H9 (cell line): ENCODE measurements around the gene SEMA6A. TPM values are rescaled to one million over a fixed set of nuclear protein-coding genes. Genes with fewer than 3 reads are reported as not detected.

Experiments used
- DNase-seq: peaks from one replicate; pipeline ENCODE4 v3.0.0-alpha.2; 2017
- H2AFZ ChIP-seq: one replicate; pipeline ENCODE4 v1.6.1; 2013; ENCODE audit warnings: mild to moderate bottlenecking, low read length, control low read depth, moderate library complexity
- H2AK5ac ChIP-seq: 2 replicates; pipeline ENCODE4 v1.6.1; 2013; ENCODE audit warnings: low read length, control low read depth, mixed read lengths; ENCODE audit not compliant: insufficient read length
- H2BK120ac ChIP-seq: one replicate; pipeline ENCODE4 v1.6.1; 2013; ENCODE audit warnings: low read depth, mild to moderate bottlenecking, low read length, control low read depth, inconsistent platforms; ENCODE audit not compliant: poor library complexity, severe bottlenecking
- H2BK12ac ChIP-seq: 2 replicates; pipeline ENCODE4 v1.6.1; 2013; ENCODE audit warnings: low read length, control low read depth, mixed read lengths, low read depth; ENCODE audit not compliant: insufficient read length
- H2BK15ac ChIP-seq: 2 replicates; pipeline ENCODE4 v1.6.1; 2013; ENCODE audit warnings: low read depth, low read length, control low read depth
- H2BK20ac ChIP-seq: one replicate; pipeline ENCODE4 v1.6.1; 2013; ENCODE audit warnings: low read depth, mild to moderate bottlenecking, low read length, control low read depth, inconsistent platforms; ENCODE audit not compliant: poor library complexity, severe bottlenecking
- H2BK5ac ChIP-seq: 2 replicates; pipeline ENCODE4 v1.6.1; 2013; ENCODE audit warnings: low read length, control low read depth, mixed read lengths; ENCODE audit not compliant: insufficient read length
- H3K14ac ChIP-seq: 2 replicates; pipeline ENCODE4 v1.6.1; 2013; ENCODE audit warnings: low read length, control low read depth; ENCODE audit not compliant: insufficient read depth
- H3K18ac ChIP-seq: 2 replicates; pipeline ENCODE4 v1.6.1; 2013; ENCODE audit warnings: low read depth, mild to moderate bottlenecking, mixed read lengths, low read length, control low read depth; ENCODE audit not compliant: insufficient read length
- H3K23ac ChIP-seq: 2 replicates; pipeline ENCODE4 v1.6.1; 2013; ENCODE audit warnings: low read length, control low read depth, mixed read lengths, low read depth; ENCODE audit not compliant: insufficient read length
- H3K23me2 ChIP-seq: 2 replicates; pipeline ENCODE4 v1.6.1; 2013; ENCODE audit warnings: low read depth, mild to moderate bottlenecking, mixed read lengths, low read length, control low read depth; ENCODE audit not compliant: insufficient read length, poor library complexity, severe bottlenecking
- H3K27ac ChIP-seq: 2 replicates; pipeline ENCODE4 v1.5.1; 2013; ENCODE audit warnings: low read length, control low read depth, mixed read lengths, low read depth; ENCODE audit not compliant: insufficient read length
- H3K27me3 ChIP-seq: 2 replicates; pipeline ENCODE4 v1.6.1; 2013; ENCODE audit warnings: low read length, control low read depth, inconsistent platforms; ENCODE audit not compliant: insufficient read depth
- H3K4ac ChIP-seq: 2 replicates; pipeline ENCODE4 v1.6.1; 2013; ENCODE audit warnings: low read depth, mild to moderate bottlenecking, control low read depth, inconsistent platforms, low read length, moderate library complexity
- H3K4me1 ChIP-seq: 2 replicates; pipeline ENCODE4 v1.6.1; 2013; ENCODE audit warnings: low read length, control low read depth, inconsistent platforms; ENCODE audit not compliant: insufficient read depth
- H3K4me2 ChIP-seq: 2 replicates; pipeline ENCODE4 v1.6.1; 2013; ENCODE audit warnings: low read length, control low read depth, mixed read lengths; ENCODE audit not compliant: insufficient read length, insufficient read depth
- H3K56ac ChIP-seq: 2 replicates; pipeline ENCODE4 v1.6.1; 2013; ENCODE audit warnings: low read depth, mild to moderate bottlenecking, mixed read lengths, low read length, control low read depth; ENCODE audit not compliant: insufficient read length
- H3K79me1 ChIP-seq: 2 replicates; pipeline ENCODE4 v1.6.1; 2013; ENCODE audit warnings: low read depth, mild to moderate bottlenecking, moderate library complexity, low read length, control low read depth, inconsistent platforms; ENCODE audit not compliant: insufficient read depth, poor library complexity, severe bottlenecking
- H3K79me2 ChIP-seq: 2 replicates; pipeline ENCODE4 v1.6.1; 2013; ENCODE audit warnings: low read length, control low read depth, inconsistent platforms; ENCODE audit not compliant: insufficient read depth
- H3K9ac ChIP-seq: 2 replicates; pipeline ENCODE4 v1.6.1; 2013; ENCODE audit warnings: low read length, control low read depth, mixed read lengths; ENCODE audit not compliant: insufficient read length; ENCODE audit errors: extremely low read depth
- H3K9me3 ChIP-seq: one replicate; pipeline ENCODE4 v1.6.1; 2013; ENCODE audit warnings: low read depth, low read length, inconsistent platforms; ENCODE audit not compliant: control insufficient read depth
- H3T11ph ChIP-seq: one replicate; pipeline ENCODE4 v1.6.1; 2013; ENCODE audit warnings: mild to moderate bottlenecking, low read length, control low read depth, inconsistent platforms
- H4K20me1 ChIP-seq: one replicate; pipeline ENCODE4 v1.6.1; 2013; ENCODE audit not compliant: control insufficient read depth, insufficient read length, insufficient read depth
- H4K5ac ChIP-seq: 2 replicates; pipeline ENCODE4 v1.6.1; 2013; ENCODE audit warnings: low read depth, mild to moderate bottlenecking, mixed read lengths, low read length, control low read depth; ENCODE audit not compliant: insufficient read length
- H4K8ac ChIP-seq: replicated peaks from 2 replicates; pipeline ENCODE4 v1.6.1; 2013; ENCODE audit warnings: low read length, control low read depth, mixed read lengths, low read depth; ENCODE audit not compliant: insufficient read length
- H4K91ac ChIP-seq: 2 replicates; pipeline ENCODE4 v1.6.1; 2013; ENCODE audit warnings: low read depth, mild to moderate bottlenecking, moderate library complexity, mixed read lengths, low read length, control low read depth; ENCODE audit not compliant: insufficient read length
- H3K27ac Mint-ChIP-seq, 3 experiments: 2 replicates in 2 of 3; 3 replicates in 1 of 3; pipeline ENCODE4 v1.8.0; 2020 to 2021; ENCODE audit warnings: mixed read lengths in 3 of 3, mild to moderate bottlenecking in 1 of 3, moderate library complexity in 1 of 3
- H3K27me3 Mint-ChIP-seq: 2 replicates; pipeline ENCODE4 v1.8.0; 2021; ENCODE audit warnings: low read depth, mild to moderate bottlenecking, moderate library complexity, mixed read lengths
- H3K36me3 Mint-ChIP-seq, 3 experiments: 2 replicates in 2 of 3; 3 replicates in 1 of 3; pipeline ENCODE4 v1.8.0; 2020 to 2021; ENCODE audit warnings: low read depth in 3 of 3, mixed read lengths in 3 of 3; ENCODE audit not compliant: insufficient read depth in 1 of 3
- H3K4me1 Mint-ChIP-seq, 2 experiments: 2 replicates each; pipeline ENCODE4 v1.8.0; 2020; ENCODE audit warnings: mixed read lengths in 2 of 2
- H3K4me3 Mint-ChIP-seq, 2 experiments: 2 replicates in 1 of 2; 3 replicates in 1 of 2; pipeline ENCODE4 v1.8.0; 2020 to 2021; ENCODE audit warnings: mild to moderate bottlenecking in 2 of 2, mixed read lengths in 2 of 2, moderate library complexity in 1 of 2
- H3K9me3 Mint-ChIP-seq, 2 experiments: 2 replicates in 1 of 2; 3 replicates in 1 of 2; pipeline ENCODE4 v1.8.0; 2020; ENCODE audit warnings: mild to moderate bottlenecking in 2 of 2, mixed read lengths in 2 of 2, moderate library complexity in 1 of 2
- WGBS: extraction: QIAGEN DNeasy Blood & Tissue Kit; methylation state at CpG from one replicate; pipeline ENCODE4 v1.1.7; 2013; ENCODE audit warnings: missing lambda C conversion rate, low lambda C conversion rate, mixed read lengths; ENCODE audit not compliant: insufficient read length; ENCODE audit errors: extremely low coverage; 5-methylcytosine and 5-hydroxymethylcytosine counted together
- total RNA-seq: library from RNA; stranded (reverse); gene quantifications from 2 replicates; pipeline ENCODE4 v1.2.1, GENCODE V29; 2021
- TF ChIP-seq, protein P1 (sequence below): fragments of 200-600 bp; sonication (generic); conservative IDR thresholded peaks from 3 replicates; pipeline ENCODE4 v1.8.0; 2021; ENCODE audit warnings: antibody characterized with exemption, mild to moderate bottlenecking

The SEMA6A gene
- total RNA-seq, 1 experiment from 2014 or later: 354 TPM

DNA sequence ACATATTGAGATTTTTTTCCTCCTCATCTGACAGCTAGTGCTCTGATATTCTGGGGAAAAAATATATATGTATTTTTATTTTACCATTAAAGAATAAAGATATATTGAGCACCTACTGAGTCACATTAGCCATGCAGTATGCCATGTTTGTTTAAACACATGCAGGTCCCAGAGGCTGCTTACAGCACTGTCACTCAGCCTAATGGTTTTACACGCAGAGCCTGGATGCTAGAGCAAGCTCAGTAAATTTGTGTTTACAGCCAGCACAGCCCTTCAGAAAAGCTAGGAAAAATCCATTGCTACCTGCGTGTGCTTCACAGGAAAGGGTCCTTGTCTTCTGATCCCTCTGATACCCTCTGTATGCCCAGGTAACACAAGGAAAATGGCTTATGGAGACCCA is 146.2 kb downstream of the SEMA6A start:
- Mint-ChIP-seq H3K27me3 (no peaks in the 10 kb centered on the region; the same call in 1 of the 2 replicates), H3K9me3 (no peaks in the 10 kb centered on the region), H3K27ac (no peak overlapping the region), H3K36me3 (no peaks in the 10 kb centered on the region), H3K4me3 (no peak overlapping the region), H3K4me1 (peaks cover 0 to 9% of the 10 kb centered on the region in 2 experiments; a peak in 2 of 4 replicates)
- Histone ChIP-seq H3K79me1 (no peaks in the 10 kb centered on the region), H3K23me2 (no peaks in the 10 kb centered on the region), H3K79me2 (no peaks in the 10 kb centered on the region), H3K18ac (no peak overlapping the region), H3K9ac (no peak overlapping the region), H4K20me1 (no peaks in the 10 kb centered on the region), H2BK15ac (no peak overlapping the region), H4K91ac (no peak overlapping the region), H3K4me1 (0 out of 2 replicates have a peak, but pooled peaks cover 2% of the 10 kb centered on the region), H3K4me2 (no peak overlapping the region), H2BK120ac (no peak overlapping the region), H2AK5ac (no peak overlapping the region), H2BK5ac (no peak overlapping the region), H3T11ph (no peak overlapping the region), H3K4ac (no peak overlapping the region), H2AFZ (no peak overlapping the region), H3K9me3 (no peaks in the 10 kb centered on the region), H3K23ac (no peak overlapping the region), H3K27me3 (no peaks in the 10 kb centered on the region), H2BK12ac (no peak overlapping the region), H4K5ac (no peak overlapping the region), H3K56ac (no peak overlapping the region), H2BK20ac (no peak overlapping the region), H4K8ac (no peak overlapping the region), H3K27ac (no peak overlapping the region), H3K14ac (no peak overlapping the region)
- WGBS: no CpG with 5 or more reads among the region's 2 CpGs
- no peak for DNase-seq
- TF ChIP-seq, protein P1, sequence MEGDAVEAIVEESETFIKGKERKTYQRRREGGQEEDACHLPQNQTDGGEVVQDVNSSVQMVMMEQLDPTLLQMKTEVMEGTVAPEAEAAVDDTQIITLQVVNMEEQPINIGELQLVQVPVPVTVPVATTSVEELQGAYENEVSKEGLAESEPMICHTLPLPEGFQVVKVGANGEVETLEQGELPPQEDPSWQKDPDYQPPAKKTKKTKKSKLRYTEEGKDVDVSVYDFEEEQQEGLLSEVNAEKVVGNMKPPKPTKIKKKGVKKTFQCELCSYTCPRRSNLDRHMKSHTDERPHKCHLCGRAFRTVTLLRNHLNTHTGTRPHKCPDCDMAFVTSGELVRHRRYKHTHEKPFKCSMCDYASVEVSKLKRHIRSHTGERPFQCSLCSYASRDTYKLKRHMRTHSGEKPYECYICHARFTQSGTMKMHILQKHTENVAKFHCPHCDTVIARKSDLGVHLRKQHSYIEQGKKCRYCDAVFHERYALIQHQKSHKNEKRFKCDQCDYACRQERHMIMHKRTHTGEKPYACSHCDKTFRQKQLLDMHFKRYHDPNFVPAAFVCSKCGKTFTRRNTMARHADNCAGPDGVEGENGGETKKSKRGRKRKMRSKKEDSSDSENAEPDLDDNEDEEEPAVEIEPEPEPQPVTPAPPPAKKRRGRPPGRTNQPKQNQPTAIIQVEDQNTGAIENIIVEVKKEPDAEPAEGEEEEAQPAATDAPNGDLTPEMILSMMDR: no peak
